ENCODE results near the gene EIF3D. TPM values are rescaled to one million over a fixed set of nuclear protein-coding genes. Genes with fewer than 3 reads are reported as not detected.

The EIF3D gene
- total RNA-seq, 6 experiments from 2014 or later, result 34.9 to 141 (median 50.1) TPM

- peak; percentile 23 to 56 (median 51) for TF ChIP-seq CTCF (IDR thresholded peaks at IDR 0.05)
- no peak for TF ChIP-seq POLR2A (IDR thresholded peaks at IDR 0.05)
- DNase-seq (no peak), ATAC-seq (peak in 3 of 4 donors; percentile 9 to 30 (median 28))
- 64% methylated on average over 16 of the region's 17 CpGs for WGBS (ENCODE audit: insufficient coverage, low coverage, low lambda C conversion rate, missing lambda C conversion rate)
- Histone ChIP-seq H3K36me3 (peaks cover 4 to 59% (median 32%) of the 10 kb centered on the region in 4 donors), H3K4me1 (peaks cover 0 to 10% (median 4%) of the 10 kb centered on the region in 4 donors), H3K4me3 (no peak overlapping the region), H3K9me3 (no peaks in the 10 kb centered on the region), H3K27ac (no peak overlapping the region), H3K27me3 (no peaks in the 10 kb centered on the region)
- intact Hi-C loops (cut with DNase I), result no loop called here
Observed at GRCh38 chr22:36510966-36511881, 17.7 kb downstream of the EIF3D start.

GRCh38 chr22:36510384-36510783 lies 18.6 kb downstream of the EIF3D start:
- Histone ChIP-seq H3K4me1 (peaks cover 0 to 15% (median 4%) of the 10 kb centered on the region in 4 donors), H3K9me3 (no peaks in the 10 kb centered on the region), H3K27ac (no peak overlapping the region), H3K27me3 (no peaks in the 10 kb centered on the region), H3K36me3 (peaks cover 4 to 51% (median 27%) of the 10 kb centered on the region in 4 donors), H3K4me3 (no peak overlapping the region)
- intact Hi-C loops (cut with DNase I), result no loop called here
- 83% methylated on average over 3 of the region's 3 CpGs for WGBS (ENCODE audit: insufficient coverage, low coverage, low lambda C conversion rate, missing lambda C conversion rate)
- DNase-seq (peak in 1 of 3 donors; percentile 24), ATAC-seq (no peak)
- TF ChIP-seq CTCF (IDR thresholded peaks at IDR 0.05), result no peak
- TF ChIP-seq POLR2A (IDR thresholded peaks at IDR 0.05), result no peak

GRCh38 chr22:36507518-36508010 lies 21.4 kb downstream of the EIF3D start:
- H3K9me3 ChIP-seq, result no peaks in the 10 kb centered on the region
- H3K36me3 ChIP-seq, result peaks cover 0 to 23% (median 9%) of the 10 kb centered on the region in 4 donors
- peaks cover 0 to 22% (median 4%) of the 10 kb centered on the region in 4 donors for H3K4me1 ChIP-seq
- DNase-seq (no peak), ATAC-seq (no peak)
- H3K27me3 ChIP-seq, result no peaks in the 10 kb centered on the region
- intact Hi-C loops (cut with DNase I), result no loop called here
- peak overlapping the region; percentile 45 to 60 (median 60) for H3K27ac ChIP-seq
- WGBS (ENCODE audit: insufficient coverage, low coverage, low lambda C conversion rate, missing lambda C conversion rate), result 86% methylated on average over 6 of the region's 6 CpGs
- peak overlapping the region in 2 of 3 donors; percentile 59 to 63 for H3K4me3 ChIP-seq
- TF ChIP-seq POLR2A (IDR thresholded peaks at IDR 0.05) (no peak), CTCF (IDR thresholded peaks at IDR 0.05) (no peak)

GRCh38 chr22:36506637-36507517 lies 22.1 kb downstream of the EIF3D start, which contains the start of gene FOXRED2:
FOXRED2 (minus strand) TSS chr22:36507040; CDS start chr22:36506422, 618 bp downstream.
- ATAC-seq (peak; percentile 80 to 91 (median 86)), DNase-seq (peak; percentile 90 to 91 (median 90))
- WGBS (ENCODE audit: insufficient coverage, low coverage, low lambda C conversion rate, missing lambda C conversion rate), result 20% methylated on average over 12 of the region's 75 CpGs
- H3K4me3 ChIP-seq, result peak within 1 kb of the TSS; percentile 59 to 63 (median 60)
- intact Hi-C loops (cut with DNase I), result no loop called here
- TF ChIP-seq CTCF (IDR thresholded peaks at IDR 0.05) (no peak), POLR2A (IDR thresholded peaks at IDR 0.05) (peak; percentile 91)
- peak within 1 kb of the TSS; percentile 45 to 60 (median 60) for H3K27ac ChIP-seq
- H3K4me1 ChIP-seq, result peaks cover 0 to 22% (median 4%) of the 10 kb centered on the region in 4 donors
- no peaks in the 10 kb centered on the region for H3K27me3 ChIP-seq
- no peaks in the 10 kb centered on the region for H3K9me3 ChIP-seq
- H3K36me3 ChIP-seq, result peaks cover 0 to 16% (median 5%) of the 10 kb centered on the region in 4 donors

Measured in right lobe of liver (tissue), 6 donors.